ENCODE data around the gene SLC27A2. TPM values are rescaled to one million over a fixed set of nuclear protein-coding genes. Genes with fewer than 3 reads are reported as not detected.

SLC27A2 gene
- total RNA-seq, 1 experiment from 2014 or later: 8.1 TPM

GRCh38 chr15:50244959-50245624 is 63.1 kb downstream of the SLC27A2 start:
- Histone ChIP-seq H3F3A (ENCODE audit: low read length, unreplicated experiment) (no peaks in the 10 kb centered on the region), H3K4me2 (ENCODE audit: low read length) (no peak overlapping the region), H3K27ac (ENCODE audit: low read length) (no peak overlapping the region), H3K9ac (ENCODE audit: low read length) (no peak overlapping the region), H3K9me2 (replicated peaks; ENCODE audit: low read length) (no peaks in the 10 kb centered on the region), H3K4me1 (ENCODE audit: insufficient read depth, low read length) (peaks cover 8% of the 10 kb centered on the region), H3K79me2 (ENCODE audit: low read length) (no peaks in the 10 kb centered on the region), H3K36me3 (ENCODE audit: low read depth, low read length) (no peaks in the 10 kb centered on the region), H3K27me3 (ENCODE audit: low read length) (no peaks in the 10 kb centered on the region), H3K4me3 (ENCODE audit: low read length) (no peak overlapping the region), H2AFZ (ENCODE audit: low read length) (no peak overlapping the region), H4K20me1 (ENCODE audit: low read length) (no peaks in the 10 kb centered on the region), H3K9me3 (ENCODE audit: low read length) (no peaks in the 10 kb centered on the region)
- BruUV-seq (replicated peaks): no TSS peak
- no peak for ATAC-seq
- ChIA-PET CTCF (no interaction called here), POLR2A (ENCODE audit: unreplicated experiment) (no interaction called here)
- DNase-seq: no peak
- no peak for TF ChIP-seq EZH2 (IDR thresholded peaks at IDR 0.05; ENCODE audit: low read length, unreplicated experiment)
- no peak for TF ChIP-seq CTCF (conservative IDR thresholded peaks at IDR 0.05; ENCODE audit: low read depth, low read length)
- TF ChIP-seq EZH2phosphoT487 (IDR thresholded peaks at IDR 0.05; ENCODE audit: borderline replicate concordance, low read length): no peak
- intact Hi-C loops (cut with micrococcal nuclease): no loop called here

- Histone ChIP-seq H3K4me2 (ENCODE audit: low read length) (no peak overlapping the region), H3K9ac (ENCODE audit: low read length) (no peak overlapping the region), H3K27ac (ENCODE audit: low read length) (no peak overlapping the region), H2AFZ (ENCODE audit: low read length) (no peak overlapping the region), H3K9me2 (replicated peaks; ENCODE audit: low read length) (no peaks in the 10 kb centered on the region), H3K4me3 (ENCODE audit: low read length) (no peak overlapping the region), H3K4me1 (ENCODE audit: insufficient read depth, low read length) (peaks cover 4% of the 10 kb centered on the region), H3K9me3 (ENCODE audit: low read length) (no peaks in the 10 kb centered on the region), H3K27me3 (ENCODE audit: low read length) (no peaks in the 10 kb centered on the region), H3K36me3 (ENCODE audit: low read depth, low read length) (no peaks in the 10 kb centered on the region), H3F3A (ENCODE audit: low read length, unreplicated experiment) (no peaks in the 10 kb centered on the region), H3K79me2 (ENCODE audit: low read length) (no peaks in the 10 kb centered on the region), H4K20me1 (ENCODE audit: low read length) (no peaks in the 10 kb centered on the region)
- no peak for ATAC-seq
- ChIA-PET POLR2A (ENCODE audit: unreplicated experiment) (no interaction called here), CTCF (no interaction called here)
- DNase-seq: no peak
- no TSS peak for BruUV-seq (replicated peaks)
- TF ChIP-seq EZH2 (IDR thresholded peaks at IDR 0.05; ENCODE audit: low read length, unreplicated experiment) (no peak), CTCF (conservative IDR thresholded peaks at IDR 0.05; ENCODE audit: low read depth, low read length) (no peak), EZH2phosphoT487 (IDR thresholded peaks at IDR 0.05; ENCODE audit: borderline replicate concordance, low read length) (no peak)
- intact Hi-C loops (cut with micrococcal nuclease): no loop called here
These were observed 64.6 kb downstream of the SLC27A2 start for GRCh38 chr15:50246631-50247030.

- no peaks in the 10 kb centered on the region for H3K4me1 ChIP-seq (ENCODE audit: insufficient read depth, low read length)
- no peaks in the 10 kb centered on the region for H3K9me2 ChIP-seq (replicated peaks; ENCODE audit: low read length)
- POLR2A ChIA-PET (ENCODE audit: unreplicated experiment): no interaction called here
- no peaks in the 10 kb centered on the region for H3K79me2 ChIP-seq (ENCODE audit: low read length)
- no peaks in the 10 kb centered on the region for H3K27me3 ChIP-seq (ENCODE audit: low read length)
- no peaks in the 10 kb centered on the region for H3K36me3 ChIP-seq (ENCODE audit: low read depth, low read length)
- no peak for ATAC-seq
- no peak overlapping the region for H3K4me2 ChIP-seq (ENCODE audit: low read length)
- CTCF ChIA-PET: no interaction called here
- BruUV-seq (replicated peaks): no TSS peak
- H4K20me1 ChIP-seq (ENCODE audit: low read length): no peaks in the 10 kb centered on the region
- H3K9ac ChIP-seq (ENCODE audit: low read length): no peak overlapping the region
- no peak overlapping the region for H2AFZ ChIP-seq (ENCODE audit: low read length)
- H3F3A ChIP-seq (ENCODE audit: low read length, unreplicated experiment): no peaks in the 10 kb centered on the region
- no peaks in the 10 kb centered on the region for H3K9me3 ChIP-seq (ENCODE audit: low read length)
- intact Hi-C loops (cut with micrococcal nuclease): no loop called here
- no peak for DNase-seq
- no peak overlapping the region for H3K27ac ChIP-seq (ENCODE audit: low read length)
- no peak overlapping the region for H3K4me3 ChIP-seq (ENCODE audit: low read length)
- no peak for TF ChIP-seq CTCF (conservative IDR thresholded peaks at IDR 0.05; ENCODE audit: low read depth, low read length)
- no peak for TF ChIP-seq EZH2phosphoT487 (IDR thresholded peaks at IDR 0.05; ENCODE audit: borderline replicate concordance, low read length)
- TF ChIP-seq EZH2 (IDR thresholded peaks at IDR 0.05; ENCODE audit: low read length, unreplicated experiment): no peak
These were observed 66.0 kb downstream of the SLC27A2 start for GRCh38 chr15:50247819-50248655.

All from PC-3 (cell line).